ENCODE results near the gene DHRS3.

GRCh38 chr1:12644237-12644636, 26.2 kb upstream of the DHRS3 start:
- TF ChIP-seq CTCF (IDR thresholded peaks at IDR 0.05; ENCODE audit: low read depth, low read length) (no peak), EZH2phosphoT487 (IDR thresholded peaks at IDR 0.05; ENCODE audit: low read depth) (no peak)
